ENCODE results near the gene NUP62CL. TPM values are rescaled to one million over a fixed set of nuclear protein-coding genes. Genes with fewer than 3 reads are reported as not detected.

NUP62CL gene
- total and polyA plus RNA-seq, 10 of the 15 experiments (the other 5 are each of a cell fraction or from before 2014, with no cell fraction given) = 2.5 to 6.0 (median 4.2) TPM

- H3K4me2 ChIP-seq (ENCODE audit: control insufficient read depth, insufficient read depth) = no peak overlapping the region
- H4K20me1 ChIP-seq (ENCODE audit: control insufficient read depth, insufficient read depth) = no peaks in the 10 kb centered on the region
- DNase-seq (ENCODE audit: low read depth, low spot score) (no peak), FAIRE-seq (no peak), ATAC-seq (no peak)
- no peak overlapping the region for H3K4me3 ChIP-seq
- intact Hi-C loops (cut with micrococcal nuclease; ENCODE audit: unreplicated experiment) (no loop called here), in situ Hi-C loops (cut with MboI) (no loop called here)
- ChIA-PET POLR2A (no interaction called here), RAD21 (ENCODE audit: unreplicated experiment) (no interaction called here), CTCF (no interaction called here), SMC1A (ENCODE audit: uncharacterized antibody, unreplicated experiment) (no interaction called here)
- H3K27ac ChIP-seq (ENCODE audit: control insufficient read depth, insufficient read depth) = no peak overlapping the region
- H3K9ac ChIP-seq (ENCODE audit: control insufficient read depth, insufficient read depth, low read length) = no peak overlapping the region
- no peaks in the 10 kb centered on the region for H3K79me2 ChIP-seq (ENCODE audit: control insufficient read depth, insufficient read depth, low read length)
- H3K27me3 ChIP-seq (replicated peaks in 1 of 2; ENCODE audit: control insufficient read depth in 2 of 2, insufficient read depth in 2 of 2, low read length in 1 of 2) = no peaks in the 10 kb centered on the region
- whole genome bisulfite sequencing (ENCODE audit: insufficient coverage, insufficient replicate concordance, low lambda C conversion rate, missing lambda C conversion rate) = 64% methylated on average over 5 of the region's 5 CpGs
- H3K4me1 ChIP-seq (ENCODE audit: control insufficient read depth, insufficient read depth, low read length) = no peaks in the 10 kb centered on the region
- H3K9me3 ChIP-seq (replicated peaks; ENCODE audit: control insufficient read depth, insufficient read depth, low read length) = no peaks in the 10 kb centered on the region
- BruUV-seq (replicated peaks) = no TSS peak
- no peaks in the 10 kb centered on the region for H3K36me3 ChIP-seq (ENCODE audit: control insufficient read depth in 2 of 2, insufficient read depth in 2 of 2, low read length in 1 of 2)
- no peak overlapping the region for H2AFZ ChIP-seq (ENCODE audit: control insufficient read depth, low read depth, low read length)
- TF ChIP-seq BRCA1 (IDR thresholded peaks at IDR 0.05; ENCODE audit: low read depth, low read length) (no peak), PAX5 (IDR thresholded peaks at IDR 0.05; ENCODE audit: borderline replicate concordance, low read depth, low read length) (no peak), IRF3 (IDR thresholded peaks at IDR 0.05) (no peak), ZNF24 (IDR thresholded peaks at IDR 0.05) (no peak), TCF7 (IDR thresholded peaks at IDR 0.05; ENCODE audit: borderline replicate concordance) (no peak), ZNF384 (IDR thresholded peaks at IDR 0.05; ENCODE audit: borderline replicate concordance, low read depth, low read length) (no peak), CREB1 (IDR thresholded peaks at IDR 0.05; ENCODE audit: low read depth) (no peak), SP1 (IDR thresholded peaks at IDR 0.05; ENCODE audit: low read depth, low read length) (no peak), TBL1XR1 (IDR thresholded peaks at IDR 0.05; ENCODE audit: low read depth, low read length) (no peak), ESRRA (IDR thresholded peaks at IDR 0.05; ENCODE audit: low read length) (no peak), MYC (IDR thresholded peaks at IDR 0.05; ENCODE audit: insufficient read depth, insufficient read length, insufficient replicate concordance, low read length, severe bottlenecking) (no peak), NRF1 (conservative IDR thresholded peaks at IDR 0.05; ENCODE audit: low read depth, low read length) (no peak), CHD1 (IDR thresholded peaks at IDR 0.05; ENCODE audit: low read depth, low read length) (no peak), RELA (IDR thresholded peaks at IDR 0.05; ENCODE audit: borderline replicate concordance, partially characterized antibody) (no peak), SREBF2 (IDR thresholded peaks at IDR 0.05; ENCODE audit: low read length) (no peak), TCF12 (IDR thresholded peaks at IDR 0.05; ENCODE audit: low read depth, low read length) (no peak), ZBTB4 (CRISPR knock-in tag; IDR thresholded peaks at IDR 0.05) (no peak), RAD21 (IDR thresholded peaks at IDR 0.05; ENCODE audit: insufficient read depth, low read depth, low read length) (no peak), TCF3 (IDR thresholded peaks at IDR 0.05; ENCODE audit: borderline replicate concordance, insufficient read depth, low read depth, low read length) (no peak), YBX1 (IDR thresholded peaks at IDR 0.05) (no peak)
Measured at GRCh38 chrX:107153005-107153404, 53.2 kb downstream of the NUP62CL start.
